ENCODE measurements around the gene TNNI3. TPM values are rescaled to one million over a fixed set of nuclear protein-coding genes. Genes with fewer than 3 reads are reported as not detected.

The TNNI3 gene
- total and polyA plus RNA-seq, 4 donors = 0.51 to 14.1 TPM; not detected in 2

- no peak for ATAC-seq (ENCODE audit: low FRiP score)
- Histone ChIP-seq H3K27ac (ENCODE audit: low read depth in 1 of 2, low read length in 2 of 2) (peak overlapping the region in 1 of 2 donors; percentile 16), H3K27me3 (ENCODE audit: control insufficient read depth in 1 of 2, insufficient read depth in 2 of 2, low read length in 1 of 2) (no peaks in the 10 kb centered on the region), H3K9me3 (ENCODE audit: control insufficient read depth, low read length) (no peaks in the 10 kb centered on the region), H3K4me1 (ENCODE audit: control insufficient read depth in 1 of 2, insufficient read depth in 2 of 2, low read length in 2 of 2) (no peaks in the 10 kb centered on the region), H3K4me3 (ENCODE audit: low read length in 2 of 2) (no peak overlapping the region), H3K36me3 (ENCODE audit: control insufficient read depth in 1 of 2, insufficient read depth in 2 of 2, low read length in 1 of 2) (no peaks in the 10 kb centered on the region)
- 19 to 20% methylated on average over 22 of the region's 22 CpGs for WGBS, 2 donors
- intact Hi-C loops (cut with DNase I) = loop anchor here in 1 of 2 donors (10.0 kb wide), 1 partner anchor 1254 kb away; the partner anchor contains the start of gene MYADM
- peak in 1 of 2 donors; percentile 79 for DNase-seq
These were observed 39.0 kb downstream of the TNNI3 start for GRCh38 chr19:55118401-55118991.

- no peaks in the 10 kb centered on the region for H3K9me3 ChIP-seq (ENCODE audit: control insufficient read depth, low read length)
- ATAC-seq (ENCODE audit: low FRiP score) = peak; percentile 94
- H3K27me3 ChIP-seq (ENCODE audit: control insufficient read depth in 1 of 2, insufficient read depth in 2 of 2, low read length in 1 of 2) = no peaks in the 10 kb centered on the region
- peak overlapping the region; percentile 51 to 59 for H3K4me3 ChIP-seq (ENCODE audit: low read length in 2 of 2)
- WGBS, 2 donors = 1% methylated on average over 44 of the region's 44 CpGs
- peak; percentile 99 to 100 for DNase-seq
- no peaks in the 10 kb centered on the region for H3K4me1 ChIP-seq (ENCODE audit: control insufficient read depth in 1 of 2, insufficient read depth in 2 of 2, low read length in 2 of 2)
- intact Hi-C loops (cut with DNase I) = loop anchor here in 1 of 2 donors (2.0 to 10.0 kb wide), 2 partner anchors 31 to 1253 kb away; partner anchors contain the start of gene MYADM
- H3K36me3 ChIP-seq (ENCODE audit: control insufficient read depth in 1 of 2, insufficient read depth in 2 of 2, low read length in 1 of 2) = no peaks in the 10 kb centered on the region
- peak overlapping the region; percentile 46 to 53 for H3K27ac ChIP-seq (ENCODE audit: low read depth in 1 of 2, low read length in 2 of 2)
These were observed 39.7 kb downstream of the TNNI3 start for GRCh38 chr19:55117663-55118391.

GRCh38 chr19:55116859-55117662 is 40.5 kb downstream of the TNNI3 start, which contains the start of gene PPP1R12C:
Gene PPP1R12C (minus strand): TSS chr19:55117637. CDS start chr19:55117543, 94 bp downstream.
- H3K4me3 ChIP-seq (ENCODE audit: low read length in 2 of 2) = peak within 1 kb of the TSS; percentile 51 to 59
- 0 to 1% methylated on average over 49 to 97 of the region's 97 CpGs for WGBS, 2 donors
- H3K36me3 ChIP-seq (ENCODE audit: control insufficient read depth in 1 of 2, insufficient read depth in 2 of 2, low read length in 1 of 2) = no peaks in the 10 kb centered on the region
- no peaks in the 10 kb centered on the region for H3K9me3 ChIP-seq (ENCODE audit: control insufficient read depth, low read length)
- intact Hi-C loops (cut with DNase I) = loop anchor here in 1 of 2 donors (2.0 to 10.0 kb wide), 2 partner anchors 30 to 1252 kb away; partner anchors contain the start of gene MYADM
- no peaks in the 10 kb centered on the region for H3K27me3 ChIP-seq (ENCODE audit: control insufficient read depth in 1 of 2, insufficient read depth in 2 of 2, low read length in 1 of 2)
- ATAC-seq (ENCODE audit: low FRiP score) (no peak), DNase-seq (peak; percentile 64 to 83)
- no peaks in the 10 kb centered on the region for H3K4me1 ChIP-seq (ENCODE audit: control insufficient read depth in 1 of 2, insufficient read depth in 2 of 2, low read length in 2 of 2)
- H3K27ac ChIP-seq (ENCODE audit: low read depth in 1 of 2, low read length in 2 of 2) = peak within 1 kb of the TSS; percentile 71 to 97

GRCh38 chr19:55116232-55116858 is 41.2 kb downstream of the TNNI3 start:
- no peaks in the 10 kb centered on the region for H3K9me3 ChIP-seq (ENCODE audit: control insufficient read depth, low read length)
- H3K4me1 ChIP-seq (ENCODE audit: control insufficient read depth in 1 of 2, insufficient read depth in 2 of 2, low read length in 2 of 2) = no peaks in the 10 kb centered on the region
- DNase-seq = peak; percentile 88

GRCh38 chr19:55115446-55116065 is 42.0 kb downstream of the TNNI3 start:
- DNase-seq = peak in 1 of 2 donors; percentile 67

More at GRCh38 chr19:55116232-55116858, 41.2 kb downstream of the TNNI3 start:
- H3K27ac ChIP-seq (ENCODE audit: low read depth in 1 of 2, low read length in 2 of 2) = peak overlapping the region; percentile 71 to 97
- intact Hi-C loops (cut with DNase I) = loop anchor here in 1 of 2 donors (2.0 to 10.0 kb wide), 2 partner anchors 30 to 1252 kb away; partner anchors contain the start of gene MYADM
- peak overlapping the region; percentile 51 to 59 for H3K4me3 ChIP-seq (ENCODE audit: low read length in 2 of 2)
- WGBS, 2 donors = 0 to 1% methylated on average over 25 of the region's 25 CpGs
- peak; percentile 44 for ATAC-seq (ENCODE audit: low FRiP score)
- no peaks in the 10 kb centered on the region for H3K27me3 ChIP-seq (ENCODE audit: control insufficient read depth in 1 of 2, insufficient read depth in 2 of 2, low read length in 1 of 2)
- H3K36me3 ChIP-seq (ENCODE audit: control insufficient read depth in 1 of 2, insufficient read depth in 2 of 2, low read length in 1 of 2) = no peaks in the 10 kb centered on the region

GRCh38 chr19:55114566-55115145 is 42.9 kb downstream of the TNNI3 start:
- Histone ChIP-seq H3K27me3 (ENCODE audit: control insufficient read depth in 1 of 2, insufficient read depth in 2 of 2, low read length in 1 of 2) (no peaks in the 10 kb centered on the region), H3K36me3 (ENCODE audit: control insufficient read depth in 1 of 2, insufficient read depth in 2 of 2, low read length in 1 of 2) (no peaks in the 10 kb centered on the region), H3K27ac (ENCODE audit: low read depth in 1 of 2, low read length in 2 of 2) (peak overlapping the region; percentile 73 to 97), H3K4me1 (ENCODE audit: control insufficient read depth in 1 of 2, insufficient read depth in 2 of 2, low read length in 2 of 2) (no peaks in the 10 kb centered on the region), H3K4me3 (ENCODE audit: low read length in 2 of 2) (no peak overlapping the region), H3K9me3 (ENCODE audit: control insufficient read depth, low read length) (no peaks in the 10 kb centered on the region)
- DNase-seq = peak in 1 of 2 donors; percentile 70
- no peak for ATAC-seq (ENCODE audit: low FRiP score)
- WGBS, 2 donors = 70% methylated on average over 9 of the region's 9 CpGs
- intact Hi-C loops (cut with DNase I) = loop anchor here in 1 of 2 donors (10.0 kb wide), 1 partner anchor 1250 kb away; the partner anchor contains the start of gene MYADM

More at GRCh38 chr19:55115446-55116065, 42.0 kb downstream of the TNNI3 start:
- Histone ChIP-seq H3K36me3 (ENCODE audit: control insufficient read depth in 1 of 2, insufficient read depth in 2 of 2, low read length in 1 of 2) (no peaks in the 10 kb centered on the region), H3K4me1 (ENCODE audit: control insufficient read depth in 1 of 2, insufficient read depth in 2 of 2, low read length in 2 of 2) (no peaks in the 10 kb centered on the region), H3K27ac (ENCODE audit: low read depth in 1 of 2, low read length in 2 of 2) (peak overlapping the region; percentile 9 to 97), H3K9me3 (ENCODE audit: control insufficient read depth, low read length) (no peaks in the 10 kb centered on the region), H3K4me3 (ENCODE audit: low read length in 2 of 2) (peak overlapping the region; percentile 51 to 59), H3K27me3 (ENCODE audit: control insufficient read depth in 1 of 2, insufficient read depth in 2 of 2, low read length in 1 of 2) (no peaks in the 10 kb centered on the region)
- 30 to 32% methylated on average over 13 of the region's 13 CpGs for WGBS, 2 donors
- no peak for ATAC-seq (ENCODE audit: low FRiP score)
- intact Hi-C loops (cut with DNase I) = loop anchor here in 1 of 2 donors (2.0 to 10.0 kb wide), 2 partner anchors 29 to 1251 kb away; partner anchors contain the start of gene MYADM

- DNase-seq = peak; percentile 89 to 96
- intact Hi-C loops (cut with DNase I) = loop anchor here in 1 of 2 donors (10.0 kb wide), 1 partner anchor 1249 kb away; the partner anchor contains the start of gene MYADM
- WGBS, 2 donors = 5 to 6% methylated on average over 12 of the region's 12 CpGs
These were observed 43.9 kb downstream of the TNNI3 start for GRCh38 chr19:55113570-55114039.

More at GRCh38 chr19:55113570-55114039, 43.9 kb downstream of the TNNI3 start:
- Histone ChIP-seq H3K9me3 (ENCODE audit: control insufficient read depth, low read length) (no peaks in the 10 kb centered on the region), H3K27ac (ENCODE audit: low read depth in 1 of 2, low read length in 2 of 2) (peak overlapping the region; percentile 37 to 73), H3K4me1 (ENCODE audit: control insufficient read depth in 1 of 2, insufficient read depth in 2 of 2, low read length in 2 of 2) (no peaks in the 10 kb centered on the region), H3K36me3 (ENCODE audit: control insufficient read depth in 1 of 2, insufficient read depth in 2 of 2, low read length in 1 of 2) (no peaks in the 10 kb centered on the region), H3K4me3 (ENCODE audit: low read length in 2 of 2) (no peak overlapping the region), H3K27me3 (ENCODE audit: control insufficient read depth in 1 of 2, insufficient read depth in 2 of 2, low read length in 1 of 2) (no peaks in the 10 kb centered on the region)
- ATAC-seq (ENCODE audit: low FRiP score) = peak; percentile 77
